ENCODE results near the gene ZC3H14. TPM values are rescaled to one million over a fixed set of nuclear protein-coding genes. Genes with fewer than 3 reads are reported as not detected.

Gene ZC3H14
- total and polyA plus RNA-seq, 9 of the 15 experiments (the other 6 are each of a cell fraction or from before 2014, with no cell fraction given), result 21.1 to 109 (median 45.3) TPM

DNA sequence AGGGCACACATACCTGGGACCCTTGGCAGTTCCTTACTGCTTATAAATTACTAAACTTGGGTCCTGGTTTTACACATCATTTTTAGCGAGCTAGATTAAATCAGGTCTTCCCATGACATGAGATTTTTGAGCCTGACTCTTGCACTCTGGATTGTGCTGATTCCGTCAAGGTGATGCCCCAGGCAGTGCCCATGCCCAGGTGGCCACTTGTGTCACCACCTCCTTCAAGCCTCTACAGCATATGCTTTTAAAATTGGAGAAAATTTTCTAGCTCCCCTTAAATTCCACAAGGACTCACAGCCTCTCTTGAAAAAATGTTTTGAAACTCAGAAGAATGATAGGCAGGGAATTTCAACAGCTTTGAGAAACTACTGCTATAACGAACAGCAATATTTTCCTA is 17.6 kb upstream of the ZC3H14 start:
- ChIA-PET CTCF (ENCODE audit: low intra/inter-chr PET ratio) (no interaction called here), POLR2A (no interaction called here)
- 51% methylated on average over 3 of the region's 3 CpGs for WGBS (ENCODE audit: insufficient coverage, low coverage, missing lambda C conversion rate)
- Histone ChIP-seq H3K4me2 (ENCODE audit: insufficient read depth, low read length) (no peak overlapping the region), H3K79me2 (ENCODE audit: control insufficient read depth, insufficient read depth, low read length) (no peaks in the 10 kb centered on the region), H3K9ac (ENCODE audit: insufficient read depth in 1 of 2, low read depth in 2 of 2, low read length in 2 of 2) (no peak overlapping the region), H3K4me3 (no peak overlapping the region), H3K9me3 (replicated peaks; ENCODE audit: control insufficient read depth, insufficient read depth, low read depth, low read length) (no peaks in the 10 kb centered on the region), H3K27me3 (ENCODE audit: control insufficient read depth in 2 of 2, insufficient read depth in 2 of 2, low read length in 2 of 2) (no peaks in the 10 kb centered on the region), H4K20me1 (replicated peaks; ENCODE audit: control insufficient read depth, insufficient read depth, low read length) (no peaks in the 10 kb centered on the region), H3K36me3 (ENCODE audit: control insufficient read depth, insufficient read depth, low read length) (no peaks in the 10 kb centered on the region; the same call in 2 of the 3 replicates), H3K9me1 (ENCODE audit: control insufficient read depth, insufficient read depth, low read length) (no peaks in the 10 kb centered on the region), H2AFZ (ENCODE audit: low read depth, low read length) (no peak overlapping the region), H3K27ac (ENCODE audit: extremely low read depth, low read depth, low read length) (no peak overlapping the region), H3K4me1 (replicated peaks in 1 of 2; ENCODE audit: control insufficient read depth in 2 of 2, insufficient read depth in 2 of 2, low read length in 2 of 2) (no peaks in the 10 kb centered on the region)
- ATAC-seq (no peak), DNase-seq (ENCODE audit: extremely low read depth in 1 of 4, low spot score in 3 of 4) (no peak), FAIRE-seq (no peak)
- in situ Hi-C loops (cut with MboI), result no loop called here
- TF ChIP-seq, protein P1, sequence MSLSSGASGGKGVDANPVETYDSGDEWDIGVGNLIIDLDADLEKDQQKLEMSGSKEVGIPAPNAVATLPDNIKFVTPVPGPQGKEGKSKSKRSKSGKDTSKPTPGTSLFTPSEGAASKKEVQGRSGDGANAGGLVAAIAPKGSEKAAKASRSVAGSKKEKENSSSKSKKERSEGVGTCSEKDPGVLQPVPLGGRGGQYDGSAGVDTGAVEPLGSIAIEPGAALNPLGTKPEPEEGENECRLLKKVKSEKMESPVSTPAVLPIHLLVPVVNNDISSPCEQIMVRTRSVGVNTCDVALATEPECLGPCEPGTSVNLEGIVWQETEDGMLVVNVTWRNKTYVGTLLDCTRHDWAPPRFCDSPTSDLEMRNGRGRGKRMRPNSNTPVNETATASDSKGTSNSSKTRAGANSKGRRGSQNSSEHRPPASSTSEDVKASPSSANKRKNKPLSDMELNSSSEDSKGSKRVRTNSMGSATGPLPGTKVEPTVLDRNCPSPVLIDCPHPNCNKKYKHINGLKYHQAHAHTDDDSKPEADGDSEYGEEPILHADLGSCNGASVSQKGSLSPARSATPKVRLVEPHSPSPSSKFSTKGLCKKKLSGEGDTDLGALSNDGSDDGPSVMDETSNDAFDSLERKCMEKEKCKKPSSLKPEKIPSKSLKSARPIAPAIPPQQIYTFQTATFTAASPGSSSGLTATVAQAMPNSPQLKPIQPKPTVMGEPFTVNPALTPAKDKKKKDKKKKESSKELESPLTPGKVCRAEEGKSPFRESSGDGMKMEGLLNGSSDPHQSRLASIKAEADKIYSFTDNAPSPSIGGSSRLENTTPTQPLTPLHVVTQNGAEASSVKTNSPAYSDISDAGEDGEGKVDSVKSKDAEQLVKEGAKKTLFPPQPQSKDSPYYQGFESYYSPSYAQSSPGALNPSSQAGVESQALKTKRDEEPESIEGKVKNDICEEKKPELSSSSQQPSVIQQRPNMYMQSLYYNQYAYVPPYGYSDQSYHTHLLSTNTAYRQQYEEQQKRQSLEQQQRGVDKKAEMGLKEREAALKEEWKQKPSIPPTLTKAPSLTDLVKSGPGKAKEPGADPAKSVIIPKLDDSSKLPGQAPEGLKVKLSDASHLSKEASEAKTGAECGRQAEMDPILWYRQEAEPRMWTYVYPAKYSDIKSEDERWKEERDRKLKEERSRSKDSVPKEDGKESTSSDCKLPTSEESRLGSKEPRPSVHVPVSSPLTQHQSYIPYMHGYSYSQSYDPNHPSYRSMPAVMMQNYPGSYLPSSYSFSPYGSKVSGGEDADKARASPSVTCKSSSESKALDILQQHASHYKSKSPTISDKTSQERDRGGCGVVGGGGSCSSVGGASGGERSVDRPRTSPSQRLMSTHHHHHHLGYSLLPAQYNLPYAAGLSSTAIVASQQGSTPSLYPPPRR (CRISPR knock-in tag; IDR thresholded peaks at IDR 0.05; ENCODE audit: borderline replicate concordance), result no peak
- no peak for TF ChIP-seq TCFL5 (CRISPR knock-in tag; conservative IDR thresholded peaks at IDR 0.05)
- TF ChIP-seq, protein P2, sequence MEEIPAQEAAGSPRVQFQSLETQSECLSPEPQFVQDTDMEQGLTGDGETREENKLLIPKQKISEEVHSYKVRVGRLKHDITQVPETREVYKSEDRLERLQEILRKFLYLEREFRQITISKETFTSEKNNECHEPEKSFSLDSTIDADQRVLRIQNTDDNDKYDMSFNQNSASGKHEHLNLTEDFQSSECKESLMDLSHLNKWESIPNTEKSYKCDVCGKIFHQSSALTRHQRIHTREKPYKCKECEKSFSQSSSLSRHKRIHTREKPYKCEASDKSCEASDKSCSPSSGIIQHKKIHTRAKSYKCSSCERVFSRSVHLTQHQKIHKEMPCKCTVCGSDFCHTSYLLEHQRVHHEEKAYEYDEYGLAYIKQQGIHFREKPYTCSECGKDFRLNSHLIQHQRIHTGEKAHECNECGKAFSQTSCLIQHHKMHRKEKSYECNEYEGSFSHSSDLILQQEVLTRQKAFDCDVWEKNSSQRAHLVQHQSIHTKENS (CRISPR knock-in tag; IDR thresholded peaks at IDR 0.05), result no peak
- TF ChIP-seq GTF2E2 (tag; IDR thresholded peaks at IDR 0.05), result no peak
- TF ChIP-seq RBM25 (IDR thresholded peaks at IDR 0.05; ENCODE audit: low read depth, low read length, severe bottlenecking), result no peak
- TF ChIP-seq BRF1 (IDR thresholded peaks at IDR 0.05; ENCODE audit: borderline replicate concordance, extremely low read depth, insufficient read length), result no peak
- TF ChIP-seq, protein P3, sequence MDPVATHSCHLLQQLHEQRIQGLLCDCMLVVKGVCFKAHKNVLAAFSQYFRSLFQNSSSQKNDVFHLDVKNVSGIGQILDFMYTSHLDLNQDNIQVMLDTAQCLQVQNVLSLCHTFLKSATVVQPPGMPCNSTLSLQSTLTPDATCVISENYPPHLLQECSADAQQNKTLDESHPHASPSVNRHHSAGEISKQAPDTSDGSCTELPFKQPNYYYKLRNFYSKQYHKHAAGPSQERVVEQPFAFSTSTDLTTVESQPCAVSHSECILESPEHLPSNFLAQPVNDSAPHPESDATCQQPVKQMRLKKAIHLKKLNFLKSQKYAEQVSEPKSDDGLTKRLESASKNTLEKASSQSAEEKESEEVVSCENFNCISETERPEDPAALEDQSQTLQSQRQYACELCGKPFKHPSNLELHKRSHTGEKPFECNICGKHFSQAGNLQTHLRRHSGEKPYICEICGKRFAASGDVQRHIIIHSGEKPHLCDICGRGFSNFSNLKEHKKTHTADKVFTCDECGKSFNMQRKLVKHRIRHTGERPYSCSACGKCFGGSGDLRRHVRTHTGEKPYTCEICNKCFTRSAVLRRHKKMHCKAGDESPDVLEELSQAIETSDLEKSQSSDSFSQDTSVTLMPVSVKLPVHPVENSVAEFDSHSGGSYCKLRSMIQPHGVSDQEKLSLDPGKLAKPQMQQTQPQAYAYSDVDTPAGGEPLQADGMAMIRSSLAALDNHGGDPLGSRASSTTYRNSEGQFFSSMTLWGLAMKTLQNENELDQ (CRISPR knock-in tag; IDR thresholded peaks at IDR 0.05; ENCODE audit: borderline replicate concordance), result no peak
- TF ChIP-seq POLR2G (IDR thresholded peaks at IDR 0.05; ENCODE audit: low read depth, low read length), result no peak
- TF ChIP-seq KAT7 (CRISPR knock-in tag; IDR thresholded peaks at IDR 0.05; ENCODE audit: borderline replicate concordance), result no peak
- TF ChIP-seq KDM1A (IDR thresholded peaks at IDR 0.05), result no peak
- no peak for TF ChIP-seq GABPB1 (CRISPR knock-in tag; IDR thresholded peaks at IDR 0.05)
- no peak for TF ChIP-seq MTA3 (IDR thresholded peaks at IDR 0.05; ENCODE audit: borderline replicate concordance)
- BruUV-seq (replicated peaks), result no TSS peak
- intact Hi-C loops (cut with micrococcal nuclease), result no loop called here

All from K562 (cell line).